ENCODE results near the gene ACTMAP. TPM values are rescaled to one million over a fixed set of nuclear protein-coding genes. Genes with fewer than 3 reads are reported as not detected.

ACTMAP gene
- total and polyA plus RNA-seq, 2 of the 13 experiments (the other 11 are each of a cell fraction or from before 2014, with no cell fraction given), result 2.2 to 7.9 TPM

DNA sequence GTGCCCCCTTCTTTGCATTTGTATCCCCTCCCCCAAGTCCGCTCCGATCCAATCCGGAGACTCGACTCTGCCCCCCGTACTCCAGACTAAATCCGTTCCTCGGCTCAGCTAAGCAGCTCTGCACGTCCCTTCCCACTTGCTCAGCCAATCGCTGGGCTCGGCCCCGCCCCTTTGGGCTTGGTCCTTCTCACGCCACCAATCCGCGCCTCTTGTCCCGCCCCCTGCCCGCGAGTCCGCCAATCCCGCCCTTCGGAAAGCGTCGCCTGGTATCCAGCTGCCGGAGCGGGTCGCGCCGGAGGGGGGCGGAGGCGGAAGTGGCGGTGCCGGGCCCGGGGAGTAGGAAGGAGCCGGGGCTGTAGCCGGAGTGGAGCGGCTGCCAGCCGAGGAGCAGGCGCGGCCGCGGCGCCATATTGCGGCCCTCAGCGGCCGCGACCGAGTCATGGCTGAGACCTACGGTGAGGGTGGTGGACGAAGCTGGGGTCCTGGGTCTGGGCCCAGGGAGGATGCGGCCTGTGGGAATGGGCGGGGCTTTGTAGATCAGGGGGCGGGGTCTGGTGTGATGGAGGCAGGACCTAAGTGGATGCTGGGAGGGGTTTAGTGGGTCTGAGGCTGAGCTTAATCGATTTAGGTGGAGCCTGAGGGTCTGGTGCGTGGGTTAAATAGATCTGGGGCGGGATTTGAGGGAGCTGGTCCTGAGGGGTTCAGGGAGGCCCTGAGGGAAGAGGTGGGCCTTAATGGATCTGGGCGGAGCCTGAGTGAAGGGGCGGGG, 27.8 kb upstream of the ACTMAP start, which contains the start of gene RAB4B (continued):
- TF ChIP-seq, protein P1, sequence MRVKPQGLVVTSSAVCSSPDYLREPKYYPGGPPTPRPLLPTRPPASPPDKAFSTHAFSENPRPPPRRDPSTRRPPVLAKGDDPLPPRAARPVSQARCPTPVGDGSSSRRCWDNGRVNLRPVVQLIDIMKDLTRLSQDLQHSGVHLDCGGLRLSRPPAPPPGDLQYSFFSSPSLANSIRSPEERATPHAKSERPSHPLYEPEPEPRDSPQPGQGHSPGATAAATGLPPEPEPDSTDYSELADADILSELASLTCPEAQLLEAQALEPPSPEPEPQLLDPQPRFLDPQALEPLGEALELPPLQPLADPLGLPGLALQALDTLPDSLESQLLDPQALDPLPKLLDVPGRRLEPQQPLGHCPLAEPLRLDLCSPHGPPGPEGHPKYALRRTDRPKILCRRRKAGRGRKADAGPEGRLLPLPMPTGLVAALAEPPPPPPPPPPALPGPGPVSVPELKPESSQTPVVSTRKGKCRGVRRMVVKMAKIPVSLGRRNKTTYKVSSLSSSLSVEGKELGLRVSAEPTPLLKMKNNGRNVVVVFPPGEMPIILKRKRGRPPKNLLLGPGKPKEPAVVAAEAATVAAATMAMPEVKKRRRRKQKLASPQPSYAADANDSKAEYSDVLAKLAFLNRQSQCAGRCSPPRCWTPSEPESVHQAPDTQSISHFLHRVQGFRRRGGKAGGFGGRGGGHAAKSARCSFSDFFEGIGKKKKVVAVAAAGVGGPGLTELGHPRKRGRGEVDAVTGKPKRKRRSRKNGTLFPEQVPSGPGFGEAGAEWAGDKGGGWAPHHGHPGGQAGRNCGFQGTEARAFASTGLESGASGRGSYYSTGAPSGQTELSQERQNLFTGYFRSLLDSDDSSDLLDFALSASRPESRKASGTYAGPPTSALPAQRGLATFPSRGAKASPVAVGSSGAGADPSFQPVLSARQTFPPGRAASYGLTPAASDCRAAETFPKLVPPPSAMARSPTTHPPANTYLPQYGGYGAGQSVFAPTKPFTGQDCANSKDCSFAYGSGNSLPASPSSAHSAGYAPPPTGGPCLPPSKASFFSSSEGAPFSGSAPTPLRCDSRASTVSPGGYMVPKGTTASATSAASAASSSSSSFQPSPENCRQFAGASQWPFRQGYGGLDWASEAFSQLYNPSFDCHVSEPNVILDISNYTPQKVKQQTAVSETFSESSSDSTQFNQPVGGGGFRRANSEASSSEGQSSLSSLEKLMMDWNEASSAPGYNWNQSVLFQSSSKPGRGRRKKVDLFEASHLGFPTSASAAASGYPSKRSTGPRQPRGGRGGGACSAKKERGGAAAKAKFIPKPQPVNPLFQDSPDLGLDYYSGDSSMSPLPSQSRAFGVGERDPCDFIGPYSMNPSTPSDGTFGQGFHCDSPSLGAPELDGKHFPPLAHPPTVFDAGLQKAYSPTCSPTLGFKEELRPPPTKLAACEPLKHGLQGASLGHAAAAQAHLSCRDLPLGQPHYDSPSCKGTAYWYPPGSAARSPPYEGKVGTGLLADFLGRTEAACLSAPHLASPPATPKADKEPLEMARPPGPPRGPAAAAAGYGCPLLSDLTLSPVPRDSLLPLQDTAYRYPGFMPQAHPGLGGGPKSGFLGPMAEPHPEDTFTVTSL (CRISPR knock-in tag; IDR thresholded peaks at IDR 0.05; ENCODE audit: borderline replicate concordance), result no peak
- no peak for TF ChIP-seq CENPT (CRISPR knock-in tag; IDR thresholded peaks at IDR 0.05; ENCODE audit: low read depth)
- peak; percentile 47 for TF ChIP-seq TAF15 (IDR thresholded peaks at IDR 0.05; ENCODE audit: low read depth, low read length, poor library complexity, severe bottlenecking)
- no peak for TF ChIP-seq ZNF431 (CRISPR knock-in tag; IDR thresholded peaks at IDR 0.05; ENCODE audit: borderline replicate concordance, low read depth)
- TF ChIP-seq HOXA9 (CRISPR knock-in tag; IDR thresholded peaks at IDR 0.05; ENCODE audit: borderline replicate concordance), result no peak
- TF ChIP-seq PLRG1 (conservative IDR thresholded peaks at IDR 0.05), result no peak
- TF ChIP-seq ATAD3A (CRISPR knock-in tag; IDR thresholded peaks at IDR 0.05), result no peak
- TF ChIP-seq, protein P2, sequence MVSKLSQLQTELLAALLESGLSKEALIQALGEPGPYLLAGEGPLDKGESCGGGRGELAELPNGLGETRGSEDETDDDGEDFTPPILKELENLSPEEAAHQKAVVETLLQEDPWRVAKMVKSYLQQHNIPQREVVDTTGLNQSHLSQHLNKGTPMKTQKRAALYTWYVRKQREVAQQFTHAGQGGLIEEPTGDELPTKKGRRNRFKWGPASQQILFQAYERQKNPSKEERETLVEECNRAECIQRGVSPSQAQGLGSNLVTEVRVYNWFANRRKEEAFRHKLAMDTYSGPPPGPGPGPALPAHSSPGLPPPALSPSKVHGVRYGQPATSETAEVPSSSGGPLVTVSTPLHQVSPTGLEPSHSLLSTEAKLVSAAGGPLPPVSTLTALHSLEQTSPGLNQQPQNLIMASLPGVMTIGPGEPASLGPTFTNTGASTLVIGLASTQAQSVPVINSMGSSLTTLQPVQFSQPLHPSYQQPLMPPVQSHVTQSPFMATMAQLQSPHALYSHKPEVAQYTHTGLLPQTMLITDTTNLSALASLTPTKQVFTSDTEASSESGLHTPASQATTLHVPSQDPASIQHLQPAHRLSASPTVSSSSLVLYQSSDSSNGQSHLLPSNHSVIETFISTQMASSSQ (IDR thresholded peaks at IDR 0.05; ENCODE audit: low read depth), result no peak
- TF ChIP-seq, protein P2 (CRISPR knock-in tag; IDR thresholded peaks at IDR 0.05; ENCODE audit: borderline replicate concordance), result peak; percentile 53; the same call in 1 of the 2 replicates
- TF ChIP-seq ZNF230 (CRISPR knock-in tag; IDR thresholded peaks at IDR 0.05), result peak; percentile 91
- no peak for TF ChIP-seq MYC (CRISPR knock-in tag; IDR thresholded peaks at IDR 0.05; ENCODE audit: borderline replicate concordance)
- TF ChIP-seq ZNF713 (CRISPR knock-in tag; IDR thresholded peaks at IDR 0.05), result no peak
- TF ChIP-seq SYNCRIP (IDR thresholded peaks at IDR 0.05; ENCODE audit: insufficient read depth, low read depth, low read length), result no peak
- TF ChIP-seq KLF15 (CRISPR knock-in tag; IDR thresholded peaks at IDR 0.05; ENCODE audit: borderline replicate concordance), result no peak
